ENCODE measurements around the gene C19orf85.
"Not testable (repeated sequence)": the region's sequence is repeated elsewhere in the genome, so short reads cannot be mapped to it uniquely, and the experiment has no call there.

The C19orf85 gene

DNA sequence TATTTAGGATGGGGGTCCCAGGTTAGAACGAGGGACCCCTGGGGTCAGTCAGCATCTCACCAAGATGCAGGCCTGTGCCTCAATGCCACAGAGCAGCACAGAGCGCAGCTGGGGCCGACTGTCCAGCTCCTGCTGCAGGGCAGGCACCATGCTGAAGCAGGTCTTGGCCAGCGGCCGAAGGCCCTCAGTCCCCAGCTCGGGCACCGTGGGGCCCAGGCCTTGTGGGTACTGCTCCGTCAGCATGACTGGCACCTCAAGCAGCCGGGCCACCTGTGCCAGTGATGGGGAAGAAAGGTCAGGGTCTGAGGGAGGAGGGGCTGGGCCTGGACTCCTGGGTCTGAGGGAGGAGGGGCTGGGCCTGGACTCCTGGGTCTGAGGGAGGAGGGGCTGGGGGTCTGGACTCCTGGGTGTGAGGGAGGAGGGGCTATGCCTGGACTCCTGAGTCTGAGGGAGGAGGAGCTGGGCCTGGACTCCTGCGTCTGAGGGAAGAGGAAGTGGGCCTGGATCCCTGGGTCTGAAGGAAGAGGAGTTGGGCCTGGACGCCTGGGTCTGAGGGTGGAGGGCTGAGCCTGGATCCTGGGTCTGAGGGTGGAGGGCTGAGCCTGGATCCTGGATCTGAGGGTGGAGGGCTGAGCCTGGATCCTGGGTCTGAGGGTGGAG, 8.8 kb downstream of the C19orf85 start:
- DNase-seq: no peak

DNA sequence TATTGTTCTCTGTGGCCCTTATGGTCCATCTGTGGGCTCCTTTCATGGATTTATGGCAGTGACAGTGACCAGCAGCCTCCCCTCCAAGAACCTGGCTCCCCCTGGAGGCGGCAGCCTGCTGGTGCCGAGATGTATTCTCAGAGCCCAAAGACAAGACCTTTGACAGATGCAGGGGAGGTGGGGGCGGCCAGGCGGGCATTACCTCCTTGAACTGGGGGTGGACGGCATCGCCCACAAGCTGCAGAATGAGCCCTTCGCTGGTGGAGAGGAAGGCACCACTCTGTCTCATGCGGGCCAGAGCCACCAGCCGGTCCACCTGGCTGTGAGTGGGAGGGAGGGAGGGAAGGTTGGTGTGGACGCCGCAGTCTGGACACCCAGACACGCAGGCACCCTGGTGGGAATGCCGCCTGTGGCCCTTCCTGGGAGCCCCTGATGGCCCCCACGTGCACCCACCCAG, 9.7 kb downstream of the C19orf85 start:
- DNase-seq: peak; percentile 39 to 52

DNA sequence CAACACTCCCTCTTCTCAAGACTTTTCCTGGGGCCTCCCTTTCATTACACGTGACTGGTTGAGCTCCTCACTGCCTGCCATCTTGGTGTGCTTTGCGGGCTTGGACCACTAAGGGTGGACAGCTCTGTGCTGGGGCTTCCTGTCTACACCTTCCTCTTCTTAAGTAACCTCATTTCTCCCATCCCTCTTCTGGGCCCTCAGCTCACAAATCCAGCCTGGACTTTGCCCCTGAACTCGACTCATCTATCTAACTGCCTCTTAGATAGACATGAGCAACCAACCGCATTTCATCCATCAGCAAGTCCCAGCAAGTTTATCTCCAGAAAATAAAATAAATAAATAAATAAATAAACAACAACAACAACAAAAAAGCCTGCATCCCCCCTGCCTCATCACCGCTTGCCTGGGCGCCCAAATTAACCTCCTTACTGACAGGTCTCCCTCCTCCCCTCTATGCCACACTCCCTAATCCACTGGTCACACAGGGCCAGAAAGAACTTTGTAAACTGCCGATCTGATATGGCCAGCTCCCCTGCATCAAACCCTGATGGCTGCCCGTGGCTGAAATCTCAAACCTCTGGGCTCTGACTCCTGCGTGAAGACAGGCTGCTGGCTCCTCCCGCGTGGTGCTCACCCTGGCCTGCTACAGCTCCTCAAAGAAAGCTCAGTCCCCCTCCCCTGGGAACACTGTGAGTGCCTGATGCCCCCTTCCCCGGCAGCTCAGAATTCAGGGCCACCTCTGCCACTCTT, 10.9 kb downstream of the C19orf85 start:
- no peak for DNase-seq

- DNase-seq: peak; percentile 53 to 55
Observed at GRCh38 chr19:55452749-55453346, 11.7 kb downstream of the C19orf85 start.

DNA sequence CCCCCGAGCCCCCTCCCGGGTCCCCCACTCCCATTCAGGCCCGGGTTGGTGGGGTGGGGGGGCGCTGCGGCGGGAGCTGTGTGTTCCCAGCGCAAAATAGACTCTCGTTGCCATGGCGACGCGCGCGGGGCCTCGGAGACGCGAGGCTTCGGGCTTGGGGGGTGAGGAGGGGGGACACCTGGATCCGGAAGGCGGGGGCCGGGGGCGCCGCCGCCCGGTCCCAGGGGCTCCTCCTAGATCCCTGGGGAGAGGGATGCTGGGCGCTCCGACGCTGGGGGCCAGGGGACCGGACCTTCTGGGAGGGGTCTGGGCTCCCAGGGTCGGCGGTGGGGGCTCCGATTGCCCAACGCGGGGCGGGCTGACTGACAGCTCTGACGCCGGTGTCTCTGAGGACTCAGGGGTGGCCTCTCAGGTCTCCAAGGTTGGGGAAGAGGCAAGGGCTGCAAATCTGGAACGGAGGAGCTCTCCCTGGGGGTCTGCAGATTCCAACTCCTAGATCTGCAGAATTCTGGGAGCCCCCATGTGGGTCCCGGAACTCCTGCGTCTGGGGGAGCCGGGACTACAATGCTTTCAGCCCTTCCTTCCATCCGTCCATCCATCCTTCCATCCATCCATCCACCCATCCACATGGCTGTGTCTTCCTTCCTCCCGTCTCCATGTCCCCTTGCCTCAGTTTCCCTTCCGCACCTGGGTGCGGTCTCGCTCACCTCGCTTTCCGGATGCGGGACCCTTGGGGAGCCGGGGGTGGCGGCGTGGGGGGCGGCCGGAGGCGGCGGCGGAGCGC, 12.4 kb downstream of the C19orf85 start:
- DNase-seq: peak; percentile 44 to 59

DNA sequence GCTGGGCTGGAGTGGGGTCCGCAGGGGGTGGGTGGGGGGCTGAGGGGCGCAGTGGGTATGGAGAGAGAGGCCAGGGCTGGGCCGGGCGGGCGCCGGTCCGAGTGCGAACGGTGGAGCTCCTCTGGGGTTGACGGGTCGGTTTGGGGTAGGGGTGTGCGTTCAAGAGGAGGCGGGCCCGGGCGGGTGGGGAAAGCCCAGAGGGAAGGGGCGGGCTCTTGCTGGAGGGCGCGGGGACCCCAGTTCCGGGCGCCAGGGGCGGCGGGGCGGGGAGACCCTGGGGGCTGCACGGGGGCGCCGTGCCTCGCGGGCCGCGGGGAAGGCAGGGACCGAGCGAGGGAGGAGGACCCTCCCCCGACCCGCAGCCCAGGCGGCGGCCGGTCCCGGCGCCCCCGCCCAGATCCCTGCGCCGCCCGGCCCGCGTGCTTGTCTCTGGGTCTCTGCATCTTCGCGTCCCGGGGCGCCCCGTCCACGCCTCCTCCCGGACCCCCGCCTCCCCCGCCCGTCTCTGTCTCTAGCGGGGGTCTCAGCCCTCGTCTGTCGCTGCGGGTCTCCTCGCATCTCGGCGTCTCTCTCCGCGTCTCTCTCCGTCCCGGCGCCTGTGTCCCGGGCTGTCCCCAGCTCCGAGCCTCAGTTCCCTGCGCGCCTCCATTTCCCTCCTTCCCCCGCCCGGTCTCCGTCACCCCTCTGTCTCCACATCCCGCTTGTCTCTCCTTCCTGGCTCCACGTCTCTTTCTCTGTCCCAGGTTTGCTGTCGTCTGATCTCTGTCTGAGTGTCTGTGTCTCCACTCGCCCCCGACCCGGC, 13.2 kb downstream of the C19orf85 start:
- DNase-seq: peak in 1 of 2 donors; percentile 26

DNA sequence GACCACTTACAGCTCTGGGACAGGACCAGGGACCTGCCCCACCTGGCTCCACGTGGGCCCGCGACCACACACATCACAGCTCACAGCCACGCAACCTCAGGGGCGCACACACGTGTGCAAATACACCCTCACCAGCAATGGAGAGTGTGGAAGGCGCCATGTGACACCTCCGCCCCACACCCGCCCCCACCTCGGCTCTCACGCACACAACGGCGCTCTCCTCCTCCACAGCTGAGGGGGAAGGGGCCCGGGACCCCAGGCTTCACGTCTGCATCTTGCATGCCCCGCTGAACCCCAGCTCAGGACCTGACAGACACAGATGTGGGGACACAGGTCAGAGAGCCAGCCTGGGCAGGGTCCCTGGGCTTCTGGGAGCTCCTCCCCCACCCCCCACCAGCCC, 15.1 kb downstream of the C19orf85 start:
- no peak for DNase-seq

GRCh38 chr19:55448175-55448490, 16.4 kb downstream of the C19orf85 start:
- not testable (repeated sequence) for DNase-seq

DNA sequence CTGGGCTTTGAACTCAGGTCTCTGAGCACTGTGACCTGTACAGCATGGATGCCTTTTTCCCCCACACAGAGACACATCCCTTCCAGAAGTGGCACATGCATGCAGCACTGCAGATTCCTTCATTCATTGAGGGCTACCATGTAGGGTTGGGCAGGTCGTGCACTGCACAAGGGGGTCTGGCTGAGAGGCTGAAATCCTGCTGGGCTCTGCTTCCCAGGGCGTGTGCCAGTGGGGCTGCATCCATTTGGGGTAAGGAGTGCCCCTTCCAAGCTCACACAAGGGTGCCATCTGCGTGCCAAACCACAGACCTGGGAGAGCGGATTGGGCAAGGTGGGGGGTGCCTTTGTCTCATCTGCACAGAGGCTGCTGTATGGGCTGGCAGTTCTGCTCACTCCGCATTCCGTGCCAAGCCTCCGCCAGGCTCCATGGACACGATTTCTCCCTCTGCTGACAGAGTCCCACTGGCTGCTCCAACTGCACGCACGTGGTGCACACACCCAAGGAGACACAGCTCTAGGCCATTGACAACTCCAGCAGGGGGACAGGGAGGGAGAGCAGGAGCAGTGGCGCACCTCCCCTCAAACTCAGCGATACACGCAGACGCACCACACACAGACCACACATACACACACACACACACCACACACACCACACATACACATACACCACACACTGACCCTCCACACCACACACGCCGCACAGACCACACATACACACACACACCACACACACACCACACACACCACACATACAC, 17.0 kb downstream of the C19orf85 start:
- no peak for DNase-seq

- DNase-seq: no peak
Observed at GRCh38 chr19:55446060-55446459, 18.5 kb downstream of the C19orf85 start.

DNA sequence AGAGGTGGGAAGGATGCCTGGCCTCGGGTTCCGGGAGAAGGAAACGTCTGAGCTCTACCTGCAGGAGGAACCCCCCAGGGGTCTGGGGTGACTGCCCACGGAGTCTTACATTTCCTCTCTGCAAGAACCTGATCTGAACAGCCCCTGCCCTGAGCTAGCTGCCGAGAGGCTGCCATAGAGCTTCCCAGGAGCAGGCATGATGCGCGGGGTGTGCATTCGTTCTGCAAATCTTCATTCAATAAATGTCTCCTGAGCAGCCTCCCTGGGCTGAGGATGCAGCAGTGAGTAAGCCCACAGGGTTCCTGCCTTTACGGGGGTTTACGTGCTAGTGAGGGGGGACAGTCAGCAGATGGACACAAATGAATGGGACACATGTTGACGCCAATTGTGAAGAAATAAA, 19.9 kb downstream of the C19orf85 start:
- DNase-seq: no peak

DNA sequence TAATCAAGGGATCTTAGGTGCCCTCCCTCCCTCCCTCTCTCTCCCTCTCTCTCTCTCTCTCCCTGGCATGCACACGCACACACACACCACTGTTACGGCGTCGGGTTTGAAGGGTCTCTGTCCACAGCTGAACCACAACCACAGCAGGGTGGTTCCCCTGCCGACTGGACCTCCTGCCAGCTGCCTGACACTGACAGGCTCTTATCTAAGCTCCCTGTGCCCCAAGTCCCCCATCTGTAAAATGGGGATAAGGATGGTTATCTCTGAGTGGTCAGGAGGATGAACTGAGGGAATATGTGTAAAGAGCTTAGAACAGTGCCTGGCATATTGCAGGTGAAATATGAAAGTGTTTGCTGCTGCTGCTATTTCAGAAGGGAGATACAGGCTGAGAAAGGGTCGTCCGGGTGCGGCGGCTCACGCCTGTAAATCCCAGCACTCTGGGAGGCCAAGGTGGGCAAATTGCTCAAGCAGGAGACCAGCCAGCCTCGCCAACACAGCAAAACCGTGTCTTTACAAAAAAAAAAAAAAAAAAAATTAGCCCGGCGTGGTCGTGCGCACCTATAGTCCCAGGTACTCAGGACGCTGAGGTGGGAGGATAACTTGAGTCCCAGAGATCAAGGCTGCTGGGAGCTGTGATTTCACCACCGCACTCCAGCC, 20.6 kb downstream of the C19orf85 start:
- no peak for DNase-seq

GRCh38 chr19:55443045-55443823, 21.3 kb downstream of the C19orf85 start, which contains the start of gene SHISA7:
Gene SHISA7, minus strand, starts transcription at chr19:55443300. Its CDS starts 437 bp downstream, at chr19:55442863.
- DNase-seq: no peak

DNA sequence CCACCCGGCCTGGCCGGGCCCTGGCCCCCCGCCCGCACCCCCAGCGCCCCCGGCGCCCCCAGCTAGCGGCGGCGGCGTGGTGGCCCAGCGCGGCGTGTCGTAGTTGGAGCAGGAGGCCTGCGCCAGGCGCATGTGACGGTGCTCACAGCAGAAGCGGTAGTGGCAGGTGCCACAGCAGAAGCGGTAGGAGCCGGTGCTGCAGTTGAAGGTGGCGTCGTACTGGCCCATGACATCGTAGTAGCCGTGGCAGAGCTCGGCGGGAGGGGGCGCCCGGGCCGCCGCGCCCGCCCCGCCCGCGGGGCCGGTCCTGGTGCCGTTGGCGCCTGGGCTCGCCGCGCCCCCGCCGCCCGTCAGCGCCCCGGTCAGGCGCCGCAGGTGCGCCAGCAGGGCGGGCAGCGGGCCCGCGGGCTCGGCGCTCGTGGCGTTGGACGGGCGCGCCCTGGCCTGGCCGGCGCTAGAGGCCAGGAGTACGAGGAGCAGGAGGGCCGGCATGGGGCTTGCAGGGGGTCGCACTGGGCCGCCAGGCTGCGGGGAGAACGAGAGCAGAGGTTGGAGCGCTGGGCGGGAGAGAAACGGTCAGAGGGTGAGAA, 22.1 kb downstream of the C19orf85 start:
- DNase-seq: no peak

DNA sequence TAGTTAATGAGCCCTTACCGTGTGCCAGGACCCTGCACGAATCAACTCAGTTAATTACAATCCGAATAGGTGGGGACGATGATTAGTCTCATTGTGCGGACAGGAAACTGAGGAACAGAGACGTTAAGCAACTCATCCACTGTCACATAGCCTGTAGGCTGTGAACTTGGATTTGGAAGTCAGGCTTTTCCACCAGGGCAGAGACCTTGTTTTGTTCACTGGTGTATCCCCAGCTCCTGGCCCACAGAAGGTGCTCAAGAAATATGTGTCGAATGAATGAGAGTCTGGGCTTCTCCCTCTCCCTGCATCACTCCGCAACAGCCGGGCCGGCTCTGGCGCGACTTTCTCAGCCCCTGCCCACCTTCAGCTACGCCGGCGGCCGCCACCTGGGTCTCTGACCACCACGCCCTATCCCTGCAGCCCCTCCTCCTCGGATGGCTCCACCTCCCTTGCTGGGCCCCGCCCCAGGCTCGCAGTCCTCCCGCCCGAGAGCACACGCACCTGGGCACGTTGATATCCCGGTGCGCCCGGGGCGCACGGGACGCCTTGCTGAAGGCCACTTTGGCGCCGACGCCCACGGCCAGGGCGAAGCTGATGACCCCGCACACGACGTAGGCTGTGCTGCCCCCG, 22.7 kb downstream of the C19orf85 start:
- no peak for DNase-seq

DNA sequence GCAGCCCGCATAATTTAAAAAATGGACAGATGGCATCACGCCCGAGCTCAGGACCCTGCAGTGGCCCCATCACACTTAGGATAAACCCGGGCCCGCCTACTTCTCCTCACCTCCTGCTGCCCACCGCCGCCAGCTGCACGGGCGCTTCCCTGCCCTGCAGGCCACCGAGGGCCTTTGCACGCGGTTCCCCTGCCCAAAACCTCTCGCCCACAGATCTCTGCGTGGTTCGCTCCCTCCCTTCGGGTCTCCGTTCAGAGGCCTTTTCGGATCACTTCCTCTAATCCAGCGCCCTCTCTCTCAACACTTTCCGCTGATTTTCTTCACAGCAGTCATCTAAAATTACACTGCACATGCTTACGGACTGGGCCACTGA, 23.2 kb downstream of the C19orf85 start:
- DNase-seq: peak in 1 of 2 donors; percentile 17

GRCh38 chr19:55440411-55441105, 24.0 kb downstream of the C19orf85 start:
- DNase-seq: no peak

GRCh38 chr19:55439052-55439451, 25.5 kb downstream of the C19orf85 start:
- no peak for DNase-seq

GRCh38 chr19:55437410-55437809, 27.1 kb downstream of the C19orf85 start:
- DNase-seq: no peak

Measured in CD4-positive, alpha-beta T cell treated with Interleukin-1 beta for 1 hour (primary cell).